HG03575 (cell line): ENCODE measurements around the gene WNT3.

Source experiments
- ATAC-seq: cut with Tn5 transposase; IDR thresholded peaks from one replicate; pipeline ENCODE4 v1.9.1; 2021; ENCODE audit not compliant: unreplicated experiment, insufficient number of reproducible peaks, low FRiP score; ENCODE audit errors: extremely low read depth

WNT3 gene

GRCh38 chr17:46751425-46751824 is 67.1 kb downstream of the WNT3 start:
- ATAC-seq = no peak

GRCh38 chr17:46745376-46745775 is 73.1 kb downstream of the WNT3 start:
- no peak for ATAC-seq

- ATAC-seq = no peak
Observed at GRCh38 chr17:46744441-46744840, 74.1 kb downstream of the WNT3 start.

- ATAC-seq = no peak
Observed at GRCh38 chr17:46742565-46743270, 75.8 kb downstream of the WNT3 start.

GRCh38 chr17:46741122-46741730 is 77.3 kb downstream of the WNT3 start:
- no peak for ATAC-seq

GRCh38 chr17:46739982-46740381 is 78.5 kb downstream of the WNT3 start:
- no peak for ATAC-seq

- no peak for ATAC-seq
Observed at GRCh38 chr17:46738544-46738943, 79.9 kb downstream of the WNT3 start.

GRCh38 chr17:46737326-46737725 is 81.2 kb downstream of the WNT3 start:
- no peak for ATAC-seq

- no peak for ATAC-seq
Observed at GRCh38 chr17:46736100-46736499, 82.4 kb downstream of the WNT3 start.

GRCh38 chr17:46733837-46734475 is 84.5 kb downstream of the WNT3 start:
- no peak for ATAC-seq

- no peak for ATAC-seq
Observed at GRCh38 chr17:46732754-46733398, 85.6 kb downstream of the WNT3 start.

GRCh38 chr17:46732160-46732559 is 86.3 kb downstream of the WNT3 start:
- no peak for ATAC-seq

GRCh38 chr17:46730679-46731078 is 87.8 kb downstream of the WNT3 start:
- ATAC-seq = no peak

- no peak for ATAC-seq
Observed at GRCh38 chr17:46730026-46730425, 88.5 kb downstream of the WNT3 start.

GRCh38 chr17:46727572-46728348 is 90.7 kb downstream of the WNT3 start:
- no peak for ATAC-seq

- no peak for ATAC-seq
Observed at GRCh38 chr17:46726206-46726605, 92.3 kb downstream of the WNT3 start.

GRCh38 chr17:46722662-46723285 is 95.7 kb downstream of the WNT3 start:
- no peak for ATAC-seq

GRCh38 chr17:46720408-46720807 is 98.1 kb downstream of the WNT3 start:
- no peak for ATAC-seq

GRCh38 chr17:46719891-46720290 is 98.6 kb downstream of the WNT3 start:
- ATAC-seq = no peak
